Erythroblast (primary cell): ENCODE results near the gene REEP2.

Experiments
- GATA1 ChIP-seq: IDR thresholded peaks from 2 replicates; pipeline ENCODE4 v1.6.1; 2011; ENCODE audit warnings: low read depth, mild to moderate bottlenecking, control low read depth, low read length, moderate library complexity
- POLR2A ChIP-seq: IDR thresholded peaks from 2 replicates; pipeline ENCODE4 v1.6.1; 2011; ENCODE audit warnings: mild to moderate bottlenecking, low read length

- TF ChIP-seq POLR2A (no peak), GATA1 (no peak)
Observed at GRCh38 chr5:138438724-138439476, at the start of gene REEP2.
